ENCODE measurements around the gene GJC2.

GRCh38 chr1:228206582-228207351 lies 57.0 kb downstream of the GJC2 start:
- TF ChIP-seq CTCF (conservative IDR thresholded peaks at IDR 0.05; ENCODE audit: low read depth, low read length) (no peak), EZH2 (IDR thresholded peaks at IDR 0.05; ENCODE audit: low read length, unreplicated experiment) (no peak), EZH2phosphoT487 (IDR thresholded peaks at IDR 0.05; ENCODE audit: borderline replicate concordance, low read length) (no peak)
